NCI-H82 (cell line): Measurements from ENCODE around the gene ZMAT3.
"Not testable (repeated sequence)": the region's sequence is repeated elsewhere in the genome, so short reads cannot be mapped to it uniquely, and the experiment has no call there.

Experiments
- DNase-seq: peaks from one replicate; lab custom pipeline; 2025; lab: John Stamatoyannopoulos, UW

ZMAT3 gene

GRCh38 chr3:179068779-179069530 lies 2.7 kb downstream of the ZMAT3 start:
- DNase-seq: peak; percentile 50

GRCh38 chr3:179067839-179068238 lies 3.8 kb downstream of the ZMAT3 start:
- no peak for DNase-seq

GRCh38 chr3:179067291-179067690 lies 4.3 kb downstream of the ZMAT3 start:
- DNase-seq: no peak

GRCh38 chr3:179063945-179064560 lies 7.6 kb downstream of the ZMAT3 start:
- DNase-seq: no peak

- no peak for DNase-seq
Measured at GRCh38 chr3:179056326-179056725, 15.3 kb downstream of the ZMAT3 start.

GRCh38 chr3:179054565-179054964 lies 17.0 kb downstream of the ZMAT3 start:
- not testable (repeated sequence) for DNase-seq

GRCh38 chr3:179046497-179047353 lies 24.9 kb downstream of the ZMAT3 start:
- DNase-seq: no peak

GRCh38 chr3:179045719-179046402 lies 25.7 kb downstream of the ZMAT3 start:
- no peak for DNase-seq

GRCh38 chr3:179038899-179039251 lies 32.7 kb downstream of the ZMAT3 start:
- not testable (repeated sequence) for DNase-seq

- no peak for DNase-seq
Measured at GRCh38 chr3:179038216-179038898, 33.3 kb downstream of the ZMAT3 start.

- no peak for DNase-seq
Measured at GRCh38 chr3:179037351-179037750, 34.3 kb downstream of the ZMAT3 start.

GRCh38 chr3:179036626-179037300 lies 34.8 kb downstream of the ZMAT3 start:
- DNase-seq: no peak

- DNase-seq: no peak
Measured at GRCh38 chr3:179036226-179036625, 35.4 kb downstream of the ZMAT3 start.

GRCh38 chr3:179035232-179035631 lies 36.4 kb downstream of the ZMAT3 start:
- DNase-seq: no peak

- DNase-seq: not testable (repeated sequence)
Measured at GRCh38 chr3:179033304-179033657, 38.3 kb downstream of the ZMAT3 start.

- not testable (repeated sequence) for DNase-seq
Measured at GRCh38 chr3:179032454-179033303, 38.9 kb downstream of the ZMAT3 start.

- DNase-seq: no peak
Measured at GRCh38 chr3:179029096-179029495, 42.5 kb downstream of the ZMAT3 start.

GRCh38 chr3:179028408-179028807 lies 43.2 kb downstream of the ZMAT3 start:
- no peak for DNase-seq

- DNase-seq: peak; percentile 11
Measured at GRCh38 chr3:179027326-179027900, 44.2 kb downstream of the ZMAT3 start.

GRCh38 chr3:179026636-179027035 lies 45.0 kb downstream of the ZMAT3 start:
- no peak for DNase-seq
